Gastrocnemius medialis (tissue), 4 donors: Measurements from ENCODE around the gene PTPRN2. TPM values are rescaled to one million over a fixed set of nuclear protein-coding genes. Genes with fewer than 3 reads are reported as not detected.

ENCODE experiments used
- ATAC-seq, 2 donors: fragments of 150-250 bp; one replicate each; pipeline ENCODE4 v1.9.1; 2016
- DNase-seq, 2 donors: peaks; one replicate each; pipeline ENCODE4 v3.0.0-alpha.2; 2019
- H3K27ac ChIP-seq, 4 donors: fragments of 200-600 bp; sonication (generic); 1 replicate in 1 of 4; 2 replicates in 3 of 4; pipeline ENCODE4 v1.5.1; 2016 to 2018; ENCODE audit warnings: mild to moderate bottlenecking in 2 of 4, moderate library complexity in 1 of 4
- H3K27me3 ChIP-seq, 3 donors: fragments of 200-600 bp; sonication (generic) in 2 of 3; 1 replicate in 1 of 3; 2 replicates in 2 of 3; pipeline versions ENCODE4 v1.5.1 to v1.6.0; 2016 to 2019; ENCODE audit warnings: mild to moderate bottlenecking in 1 of 3, moderate library complexity in 1 of 3
- H3K36me3 ChIP-seq, 2 donors: fragments of 200-600 bp; sonication (generic) in 1 of 2; one replicate each; pipeline ENCODE4 v1.5.1; 2017 to 2018
- H3K4me1 ChIP-seq, 2 donors: fragments of 200-600 bp; sonication (generic) in 1 of 2; one replicate each; pipeline ENCODE4 v1.5.1; 2016 to 2017; ENCODE audit warnings: mild to moderate bottlenecking in 2 of 2
- H3K4me3 ChIP-seq, 4 donors: fragments of 200-600 bp; sonication (generic) in 3 of 4; 1 replicate in 1 of 4; 2 replicates in 3 of 4; pipeline ENCODE4 v1.5.1; 2016 to 2019; ENCODE audit warnings: mild to moderate bottlenecking in 2 of 4
- H3K9me3 ChIP-seq, 3 donors: fragments of 200-600 bp; sonication (generic) in 2 of 3; 1 replicate in 1 of 3; 2 replicates in 2 of 3; pipeline ENCODE4 v1.5.1; 2016 to 2019
- CTCF ChIP-seq, 5 experiments: fragments of 450-650 bp in 3 of 5; fragments of 200-600 bp in 2 of 5; sonication (generic) in 2 of 5; IDR thresholded peaks in 4 of 5; conservative IDR thresholded peaks in 1 of 5; 1 replicate in 4 of 5; 2 replicates in 1 of 5; pipeline ENCODE4 v1.5.1; 2016 to 2019; ENCODE audit warnings: antibody characterized with exemption in 5 of 5, mild to moderate bottlenecking in 3 of 5, moderate library complexity in 3 of 5
- POLR2A ChIP-seq, 2 donors: fragments of 450-650 bp; IDR thresholded peaks; one replicate each; pipeline ENCODE4 v1.6.1; 2017; ENCODE audit warnings: antibody characterized with exemption in 2 of 2, mild to moderate bottlenecking in 2 of 2, moderate library complexity in 2 of 2
- in situ Hi-C, 4 donors: fragments of 200-750 bp; cut with MboI; loops; one replicate each; pipeline versions ENCODE4 v1.15.0 to v1.8.0; 2017; ENCODE audit warnings: low sequenced_read_pairs in 4 of 4
- intact Hi-C: fragments of 100-400 bp; cut with DNase I; formaldehyde crosslinking; loops from one replicate; pipeline ENCODE4 v1.15.1; 2023; ENCODE audit warnings: low total_unique reads
- total RNA-seq, 4 donors: library from RNA; depleted of rRNA; stranded (reverse); fragments of >200 nt; gene quantifications; one replicate each; pipeline versions ENCODE4 v1.1.0 to v1.2.3, GENCODE V29; 2016

Gene PTPRN2
- total RNA-seq, 4 donors from 2014 or later, result 0.66 to 0.85 (median 0.81) TPM

GRCh38 chr7:157824011-157824818, 763.4 kb downstream of the PTPRN2 start:
- Histone ChIP-seq H3K36me3 (no peaks in the 10 kb centered on the region), H3K4me1 (no peaks in the 10 kb centered on the region), H3K9me3 (no peaks in the 10 kb centered on the region), H3K27me3 (no peaks in the 10 kb centered on the region), H3K4me3 (no peak overlapping the region), H3K27ac (no peak overlapping the region)
- TF ChIP-seq POLR2A (IDR thresholded peaks at IDR 0.05), result no peak
- no peak for TF ChIP-seq CTCF (IDR thresholded peaks at IDR 0.05 in 4 of 5, conservative IDR thresholded peaks at IDR 0.05 in 1 of 5)
- in situ Hi-C loops (no loop called here), intact Hi-C loops (no loop called here)
- DNase-seq (no peak), ATAC-seq (no peak)

GRCh38 chr7:157822688-157823031, 765.0 kb downstream of the PTPRN2 start:
- no peaks in the 10 kb centered on the region for H3K36me3 ChIP-seq
- ATAC-seq (no peak), DNase-seq (no peak)
- H3K4me1 ChIP-seq, result no peaks in the 10 kb centered on the region
- no peak for TF ChIP-seq CTCF (IDR thresholded peaks at IDR 0.05 in 4 of 5, conservative IDR thresholded peaks at IDR 0.05 in 1 of 5)
- no peak for TF ChIP-seq POLR2A (IDR thresholded peaks at IDR 0.05)
- H3K27ac ChIP-seq, result no peak overlapping the region
- in situ Hi-C loops (no loop called here), intact Hi-C loops (no loop called here)
- H3K27me3 ChIP-seq, result no peaks in the 10 kb centered on the region
- no peaks in the 10 kb centered on the region for H3K9me3 ChIP-seq
- no peak overlapping the region for H3K4me3 ChIP-seq

GRCh38 chr7:157821959-157822687, 765.5 kb downstream of the PTPRN2 start:
- TF ChIP-seq CTCF (IDR thresholded peaks at IDR 0.05 in 4 of 5, conservative IDR thresholded peaks at IDR 0.05 in 1 of 5) (no peak), POLR2A (IDR thresholded peaks at IDR 0.05) (no peak)
- intact Hi-C loops (no loop called here), in situ Hi-C loops (no loop called here)
- no peaks in the 10 kb centered on the region for H3K9me3 ChIP-seq
- DNase-seq (no peak), ATAC-seq (no peak)
- no peak overlapping the region for H3K27ac ChIP-seq
- H3K4me1 ChIP-seq, result no peaks in the 10 kb centered on the region
- H3K36me3 ChIP-seq, result no peaks in the 10 kb centered on the region
- H3K27me3 ChIP-seq, result peaks cover 0 to 4% (median 0%) of the 10 kb centered on the region in 3 donors
- H3K4me3 ChIP-seq, result no peak overlapping the region

GRCh38 chr7:157820796-157821195, 766.8 kb downstream of the PTPRN2 start:
- Histone ChIP-seq H3K9me3 (no peaks in the 10 kb centered on the region), H3K4me3 (no peak overlapping the region), H3K4me1 (no peaks in the 10 kb centered on the region), H3K27me3 (peaks cover 0 to 4% (median 0%) of the 10 kb centered on the region in 3 donors), H3K36me3 (no peaks in the 10 kb centered on the region), H3K27ac (no peak overlapping the region)
- DNase-seq (no peak), ATAC-seq (no peak)
- TF ChIP-seq POLR2A (IDR thresholded peaks at IDR 0.05), result no peak
- no peak for TF ChIP-seq CTCF (IDR thresholded peaks at IDR 0.05 in 4 of 5, conservative IDR thresholded peaks at IDR 0.05 in 1 of 5)
- intact Hi-C loops, result no loop called here
- in situ Hi-C loops, result no loop called here
